Activated CD8-positive, alpha-beta memory T cell treated with anti-CD3 and anti-CD28 coated beads for 1 hour (primary cell): Measurements from ENCODE around the gene ATP13A4.
"Not testable (repeated sequence)": the region's sequence is repeated elsewhere in the genome, so short reads cannot be mapped to it uniquely, and the experiment has no call there.

ENCODE experiments used
- DNase-seq, 2 donors: peaks; one replicate each; pipeline ENCODE4 v3.0.0-alpha.2; 2020; ENCODE audit warnings: low read depth in 1 of 2; ENCODE audit errors: extremely low read depth in 1 of 2

ATP13A4 gene

GRCh38 chr3:193559100-193559499 is 4.4 kb upstream of the ATP13A4 start:
- DNase-seq, result no peak

GRCh38 chr3:193556841-193557240 is 2.1 kb upstream of the ATP13A4 start:
- no peak for DNase-seq

DNA sequence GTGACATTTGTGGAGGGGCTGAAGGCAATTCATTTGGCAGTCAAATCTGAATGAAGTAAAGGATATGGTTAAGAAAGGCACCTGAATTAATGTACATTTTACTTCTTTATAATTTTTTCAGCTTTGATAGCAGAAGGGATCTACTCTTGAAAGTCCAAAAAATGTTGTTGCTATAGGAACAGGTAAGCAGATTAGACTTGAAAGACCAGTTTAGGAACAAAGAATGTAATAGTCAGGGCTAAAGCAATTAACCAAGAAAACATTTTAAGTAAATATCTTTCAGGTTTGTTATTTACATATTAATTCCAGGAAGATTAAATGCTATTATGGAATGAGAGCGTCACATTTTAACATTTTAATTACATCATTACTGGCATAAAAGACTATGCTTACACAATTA is 1.1 kb downstream of the ATP13A4 start:
- no peak for DNase-seq

GRCh38 chr3:193552923-193553322 is 1.8 kb downstream of the ATP13A4 start:
- no peak for DNase-seq

DNA sequence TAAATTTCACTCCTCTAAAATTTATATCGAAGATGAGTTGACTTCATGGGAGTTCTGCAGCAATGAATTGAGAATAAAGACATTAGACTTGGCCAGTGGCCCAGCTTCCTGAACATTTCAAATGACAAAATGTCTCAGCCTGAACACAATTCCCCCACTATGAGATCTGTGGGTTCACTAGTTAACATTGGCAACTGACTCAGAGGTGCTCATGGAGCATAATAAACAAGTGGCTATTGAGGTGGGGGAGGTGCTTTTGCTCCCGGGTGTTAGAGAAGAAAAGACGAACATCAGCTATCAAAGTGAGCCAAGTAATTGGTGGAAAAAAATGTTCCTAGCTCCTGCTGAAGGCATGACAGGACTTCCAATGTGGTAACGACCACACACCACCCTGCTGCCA is 6.3 kb downstream of the ATP13A4 start:
- DNase-seq, result no peak

- DNase-seq, result no peak
These were observed 8.6 kb downstream of the ATP13A4 start for GRCh38 chr3:193546129-193546528.

DNA sequence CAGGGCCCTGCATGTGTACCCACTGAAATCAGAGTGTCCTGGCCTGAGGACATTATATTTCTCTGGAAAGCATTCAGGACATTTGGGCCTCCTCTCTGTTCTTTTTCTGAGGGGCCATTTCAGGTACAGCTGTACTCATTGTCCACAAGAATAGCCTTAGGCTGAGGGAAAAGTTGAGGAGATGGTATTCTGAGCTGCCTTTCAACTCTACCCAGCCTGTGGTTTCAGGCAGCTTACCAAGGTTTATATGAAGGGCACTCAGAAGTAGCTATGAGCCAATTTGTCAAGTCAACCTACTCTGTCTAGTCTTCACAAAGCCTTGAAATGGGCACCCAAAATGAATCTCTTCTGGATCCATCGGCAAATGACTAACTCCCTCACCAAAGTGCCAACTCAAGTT is 9.4 kb downstream of the ATP13A4 start:
- no peak for DNase-seq

- no peak for DNase-seq
These were observed 10.4 kb downstream of the ATP13A4 start for GRCh38 chr3:193544289-193544688.

GRCh38 chr3:193530231-193531165 is 24.2 kb downstream of the ATP13A4 start:
- DNase-seq, result no peak

- DNase-seq, result not testable (repeated sequence)
These were observed 28.6 kb downstream of the ATP13A4 start for GRCh38 chr3:193526085-193526484.

GRCh38 chr3:193522473-193522872 is 32.2 kb downstream of the ATP13A4 start:
- no peak for DNase-seq

- no peak for DNase-seq
These were observed 34.0 kb downstream of the ATP13A4 start for GRCh38 chr3:193520738-193521137.

DNA sequence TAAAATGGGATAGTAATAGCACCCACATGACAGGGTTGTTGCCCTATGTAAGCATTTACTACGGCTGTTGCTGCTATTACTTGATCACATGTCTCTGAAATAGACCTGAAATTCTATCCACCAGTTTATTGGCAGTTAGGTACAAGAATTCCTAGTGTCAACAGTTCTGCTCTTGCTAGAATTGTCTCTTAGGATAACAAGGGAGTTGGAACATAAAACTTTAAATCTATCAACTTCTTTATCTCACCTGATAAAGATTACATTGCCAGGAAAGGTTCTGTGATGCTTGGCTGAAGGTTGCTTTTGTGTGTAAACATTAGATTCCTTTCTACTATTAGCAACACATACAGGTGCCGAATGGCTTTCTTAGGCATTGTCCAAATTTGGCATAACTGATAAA is 38.7 kb downstream of the ATP13A4 start:
- no peak for DNase-seq

GRCh38 chr3:193510154-193510553 is 44.5 kb downstream of the ATP13A4 start:
- DNase-seq, result no peak

GRCh38 chr3:193509103-193509965 is 45.4 kb downstream of the ATP13A4 start:
- no peak for DNase-seq

DNA sequence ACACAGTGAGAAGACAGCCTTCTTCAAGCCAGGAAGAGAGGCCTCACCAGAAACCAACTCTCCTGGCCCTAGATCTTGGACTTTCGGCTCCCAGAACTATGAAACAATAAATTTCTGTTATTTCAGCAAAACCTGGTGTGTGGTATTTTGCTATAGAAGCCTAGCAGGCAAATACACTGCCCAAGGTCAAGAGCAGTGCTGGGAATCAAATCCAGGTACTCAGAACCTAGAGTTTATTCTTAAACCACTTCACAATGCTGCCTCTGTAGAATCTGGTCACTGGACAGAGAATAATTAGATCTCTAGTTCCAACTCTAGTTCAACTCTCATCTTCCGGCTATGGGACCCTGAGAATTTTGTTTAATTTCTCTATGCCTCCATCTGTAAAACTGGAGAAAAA is 46.6 kb downstream of the ATP13A4 start:
- no peak for DNase-seq

DNA sequence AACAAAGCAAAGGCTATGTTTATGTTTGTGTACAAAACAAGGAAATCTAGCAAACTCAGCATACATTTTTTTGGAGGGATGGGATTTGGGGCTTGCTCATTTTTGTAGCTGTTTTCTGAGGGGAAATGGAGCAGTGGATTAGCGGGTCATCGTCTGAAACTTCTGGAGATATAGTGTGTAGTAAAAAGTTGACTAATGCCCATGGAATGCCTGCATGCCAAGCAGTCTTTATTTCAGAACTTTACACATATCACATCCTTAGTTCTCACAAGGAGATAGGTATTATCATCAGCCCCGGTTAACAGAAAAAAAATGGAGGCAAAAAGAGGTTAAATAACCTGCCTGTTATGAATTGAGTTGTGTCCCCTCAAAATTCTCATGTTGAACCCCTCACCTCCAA is 47.1 kb downstream of the ATP13A4 start:
- no peak for DNase-seq

GRCh38 chr3:193506921-193507320 is 47.8 kb downstream of the ATP13A4 start:
- DNase-seq, result no peak

- DNase-seq, result no peak
These were observed 51.8 kb downstream of the ATP13A4 start for GRCh38 chr3:193502871-193503270.

GRCh38 chr3:193499801-193500485 is 54.8 kb downstream of the ATP13A4 start:
- DNase-seq, result no peak

DNA sequence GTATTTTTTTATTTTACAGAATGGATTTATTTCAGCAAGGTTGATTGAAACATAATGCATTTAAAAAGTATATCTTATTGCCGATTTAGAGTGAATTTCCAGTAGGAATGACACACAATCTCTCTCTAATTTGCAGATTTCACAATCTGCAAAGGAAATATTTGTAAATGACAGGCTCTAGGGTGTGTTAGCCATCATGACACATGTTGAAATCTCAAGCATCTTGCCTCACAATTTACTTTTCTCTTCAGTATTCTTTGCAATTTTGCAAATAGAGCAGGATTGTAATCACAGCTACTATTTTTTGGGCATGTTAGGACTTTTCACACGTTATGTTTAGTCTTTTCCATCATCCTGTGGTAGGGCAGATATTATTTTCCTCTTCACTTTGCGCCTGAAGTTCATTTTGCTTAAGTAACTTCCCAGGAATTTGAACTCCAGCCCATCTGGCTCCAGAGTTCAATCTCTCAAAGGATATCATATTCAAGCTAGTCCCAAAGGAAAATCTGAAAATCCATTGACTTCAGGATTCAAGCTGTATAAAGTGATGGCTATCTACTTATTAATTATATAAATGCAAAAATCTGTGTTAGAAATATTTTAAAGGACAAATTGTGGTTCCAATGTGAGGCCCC is 55.4 kb downstream of the ATP13A4 start:
- no peak for DNase-seq
